ENCODE data around the gene SSB. TPM values are rescaled to one million over a fixed set of nuclear protein-coding genes. Genes with fewer than 3 reads are reported as not detected.

Gene SSB
- total and polyA plus RNA-seq, 2 of the 13 experiments (the other 11 are each of a cell fraction or from before 2014, with no cell fraction given) = 109 to 208 TPM

GRCh38 chr2:169824373-169825333 lies 26.0 kb downstream of the SSB start, which contains the start of gene METTL5 (continued):
- TF ChIP-seq ZBTB49 (CRISPR knock-in tag; IDR thresholded peaks at IDR 0.05; ENCODE audit: borderline replicate concordance) (peak; percentile 26; the same call in 1 of the 2 replicates), ZSCAN21 (CRISPR knock-in tag; IDR thresholded peaks at IDR 0.05; ENCODE audit: borderline replicate concordance) (peak; percentile 89; the same call in 1 of the 2 replicates), ARID2 (CRISPR knock-in tag; IDR thresholded peaks at IDR 0.05; ENCODE audit: borderline replicate concordance) (peak; percentile 41; the same call in 1 of the 2 replicates), MBD4 (IDR thresholded peaks at IDR 0.05; ENCODE audit: borderline replicate concordance, low read length) (no peak), MTF1 (CRISPR knock-in tag; IDR thresholded peaks at IDR 0.05) (0 out of 2 replicates have a peak, but pooled peaks have one; percentile 70), CCAR2 (optimal IDR thresholded peaks at IDR 0.05; ENCODE audit: low read depth, low read length) (no peak), GFI1 (CRISPR knock-in tag; IDR thresholded peaks at IDR 0.05; ENCODE audit: borderline replicate concordance) (peak; percentile 87), ZSCAN5A (CRISPR knock-in tag; IDR thresholded peaks at IDR 0.05; ENCODE audit: borderline replicate concordance) (no peak; the same call in none of the 2 replicates), KDM3A (CRISPR knock-in tag; IDR thresholded peaks at IDR 0.05; ENCODE audit: low read depth) (peak; percentile 88), SALL2 (CRISPR knock-in tag; IDR thresholded peaks at IDR 0.05) (peak; percentile 100), TBX2 (CRISPR knock-in tag; IDR thresholded peaks at IDR 0.05; ENCODE audit: borderline replicate concordance) (peak; percentile 89), ZNF441 (CRISPR knock-in tag; IDR thresholded peaks at IDR 0.05; ENCODE audit: borderline replicate concordance) (peak; percentile 90), ZNF556 (CRISPR knock-in tag; IDR thresholded peaks at IDR 0.05; ENCODE audit: borderline replicate concordance) (peak; percentile 98; the same call in 1 of the 2 replicates), ZC3H13 (CRISPR knock-in tag; IDR thresholded peaks at IDR 0.05) (no peak), ZNF639 (CRISPR knock-in tag; conservative IDR thresholded peaks at IDR 0.05) (no peak; the same call in 1 of the 2 replicates), ZFYVE20 (CRISPR knock-in tag; IDR thresholded peaks at IDR 0.05; ENCODE audit: borderline replicate concordance, low read depth) (no peak; the same call in 1 of the 2 replicates), SOX5 (CRISPR knock-in tag; IDR thresholded peaks at IDR 0.05; ENCODE audit: borderline replicate concordance) (peak; percentile 52; the same call in 1 of the 2 replicates), ZNF724P (CRISPR knock-in tag; IDR thresholded peaks at IDR 0.05; ENCODE audit: borderline replicate concordance) (peak; percentile 87; the same call in 1 of the 2 replicates), ZNF7 (CRISPR knock-in tag; IDR thresholded peaks at IDR 0.05) (no peak), ZNF12 (CRISPR knock-in tag; IDR thresholded peaks at IDR 0.05) (0 out of 2 replicates have a peak, but pooled peaks have one; percentile 79)
- TF ChIP-seq, protein P1, sequence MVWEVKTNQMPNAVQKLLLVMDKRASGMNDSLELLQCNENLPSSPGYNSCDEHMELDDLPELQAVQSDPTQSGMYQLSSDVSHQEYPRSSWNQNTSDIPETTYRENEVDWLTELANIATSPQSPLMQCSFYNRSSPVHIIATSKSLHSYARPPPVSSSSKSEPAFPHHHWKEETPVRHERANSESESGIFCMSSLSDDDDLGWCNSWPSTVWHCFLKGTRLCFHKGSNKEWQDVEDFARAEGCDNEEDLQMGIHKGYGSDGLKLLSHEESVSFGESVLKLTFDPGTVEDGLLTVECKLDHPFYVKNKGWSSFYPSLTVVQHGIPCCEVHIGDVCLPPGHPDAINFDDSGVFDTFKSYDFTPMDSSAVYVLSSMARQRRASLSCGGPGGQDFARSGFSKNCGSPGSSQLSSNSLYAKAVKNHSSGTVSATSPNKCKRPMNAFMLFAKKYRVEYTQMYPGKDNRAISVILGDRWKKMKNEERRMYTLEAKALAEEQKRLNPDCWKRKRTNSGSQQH (CRISPR knock-in tag; IDR thresholded peaks at IDR 0.05; ENCODE audit: low read depth) = peak; percentile 70

Data from HepG2 (cell line).